ENCODE measurements around the gene CFAP77. TPM values are rescaled to one million over a fixed set of nuclear protein-coding genes. Genes with fewer than 3 reads are reported as not detected.

Gene CFAP77
- total RNA-seq, 1 donor from 2014 or later: 0.13 TPM

DNA sequence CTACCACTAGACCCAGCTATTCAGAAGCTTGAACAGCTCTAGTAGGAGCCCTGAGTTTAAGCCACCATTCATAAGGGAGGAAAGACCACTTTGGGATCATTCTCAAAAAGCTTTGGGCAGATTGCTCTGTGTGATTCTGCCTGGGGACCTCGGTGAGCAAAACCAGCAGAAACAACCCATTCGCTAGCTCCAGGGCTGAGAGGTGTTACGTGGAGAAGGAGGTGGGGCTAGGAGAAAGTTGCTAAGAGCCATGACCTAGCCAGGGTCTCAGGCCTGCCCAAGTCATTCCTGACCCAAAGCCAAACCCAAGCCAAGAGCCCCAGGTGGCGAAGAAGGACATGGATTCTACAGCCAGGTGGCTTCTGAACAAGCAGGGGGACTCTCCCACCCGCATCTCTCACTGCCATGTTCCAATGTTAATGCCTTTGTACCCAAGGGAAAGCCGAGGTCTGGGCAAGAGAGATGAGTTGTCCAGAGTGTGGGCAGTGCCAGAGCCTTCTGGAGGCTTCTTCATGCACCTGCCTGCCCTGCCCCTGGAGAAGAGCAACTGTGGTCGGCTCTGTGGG is 168.4 kb downstream of the CFAP77 start:
- DNase-seq (ENCODE audit: low read depth in 2 of 2): no peak

GRCh38 chr9:132579427-132579798 is 169.4 kb downstream of the CFAP77 start:
- no peak for DNase-seq (ENCODE audit: low read depth in 2 of 2)

DNA sequence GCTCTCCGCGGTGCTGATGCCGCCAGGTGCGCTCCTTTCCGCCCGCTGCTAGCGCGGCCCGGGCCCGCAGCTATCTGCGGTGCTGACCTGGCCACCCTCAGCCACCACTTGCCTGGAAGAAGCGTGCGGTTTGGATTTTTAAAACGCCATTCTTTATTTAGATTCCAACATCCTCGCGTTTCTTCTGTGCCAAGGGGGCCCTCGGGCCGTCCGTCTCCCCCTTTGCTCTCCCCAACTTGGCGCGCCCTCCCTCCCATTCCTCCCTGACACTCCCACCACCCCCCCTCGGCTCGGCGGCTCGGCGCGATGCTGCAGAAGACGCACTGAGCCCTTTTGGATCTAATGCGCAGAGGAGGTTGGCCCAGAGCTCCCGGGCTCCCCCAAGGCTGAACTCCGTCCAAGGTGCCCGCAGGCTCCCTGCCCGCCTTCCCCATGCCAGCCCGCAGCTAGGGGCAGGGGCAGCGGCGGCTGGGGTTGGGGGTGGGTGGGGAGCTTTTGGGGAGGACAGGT is 172.3 kb downstream of the CFAP77 start, which contains the start of gene BARHL1:
TSS of gene BARHL1 (plus strand) at position 331 of the 510 bp plus-strand sequence. CDS start 192 bp downstream, outside the sequence.
- DNase-seq (ENCODE audit: low read depth in 2 of 2): no peak

- no peak for DNase-seq (ENCODE audit: low read depth in 2 of 2)
Measured at GRCh38 chr9:132582786-132583583, 173.0 kb downstream of the CFAP77 start.

DNA sequence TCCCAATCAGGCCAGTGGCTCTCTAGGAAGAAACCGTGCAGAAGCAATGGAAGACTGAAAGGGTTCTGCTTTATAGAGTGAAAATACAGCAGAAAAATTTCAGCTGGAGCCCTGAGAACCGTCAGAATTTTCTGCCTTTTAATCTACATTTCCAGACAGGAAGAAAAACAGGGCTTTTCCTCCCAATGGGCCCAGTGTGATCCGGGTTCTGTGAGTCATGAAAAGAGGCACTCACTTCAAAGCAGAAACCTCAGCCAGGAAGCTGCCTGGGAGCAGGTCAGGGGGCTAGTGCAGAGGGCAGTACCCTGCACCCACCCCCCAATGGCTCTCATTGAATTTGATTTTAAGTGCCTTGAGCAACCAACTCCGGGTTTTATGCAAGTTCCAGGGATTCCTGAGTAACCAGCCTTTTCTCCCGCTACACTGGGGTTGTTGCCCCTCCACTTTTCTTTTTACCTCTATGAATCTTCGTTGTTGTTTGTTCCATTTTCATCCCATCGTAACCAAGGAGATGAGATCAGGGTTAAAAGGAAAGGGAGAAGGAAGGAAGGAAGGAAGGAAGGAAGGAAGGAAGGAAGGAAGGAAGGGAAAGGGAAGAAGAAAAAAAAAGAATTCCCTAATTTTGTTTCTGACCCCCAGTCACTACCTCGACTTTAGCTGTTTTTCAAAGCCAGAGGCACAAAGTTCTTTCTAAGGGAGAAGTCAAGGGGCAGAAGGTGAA is 173.7 kb downstream of the CFAP77 start:
- peak in 1 of 2 donors; percentile 34 for DNase-seq (ENCODE audit: low read depth in 2 of 2)

DNA sequence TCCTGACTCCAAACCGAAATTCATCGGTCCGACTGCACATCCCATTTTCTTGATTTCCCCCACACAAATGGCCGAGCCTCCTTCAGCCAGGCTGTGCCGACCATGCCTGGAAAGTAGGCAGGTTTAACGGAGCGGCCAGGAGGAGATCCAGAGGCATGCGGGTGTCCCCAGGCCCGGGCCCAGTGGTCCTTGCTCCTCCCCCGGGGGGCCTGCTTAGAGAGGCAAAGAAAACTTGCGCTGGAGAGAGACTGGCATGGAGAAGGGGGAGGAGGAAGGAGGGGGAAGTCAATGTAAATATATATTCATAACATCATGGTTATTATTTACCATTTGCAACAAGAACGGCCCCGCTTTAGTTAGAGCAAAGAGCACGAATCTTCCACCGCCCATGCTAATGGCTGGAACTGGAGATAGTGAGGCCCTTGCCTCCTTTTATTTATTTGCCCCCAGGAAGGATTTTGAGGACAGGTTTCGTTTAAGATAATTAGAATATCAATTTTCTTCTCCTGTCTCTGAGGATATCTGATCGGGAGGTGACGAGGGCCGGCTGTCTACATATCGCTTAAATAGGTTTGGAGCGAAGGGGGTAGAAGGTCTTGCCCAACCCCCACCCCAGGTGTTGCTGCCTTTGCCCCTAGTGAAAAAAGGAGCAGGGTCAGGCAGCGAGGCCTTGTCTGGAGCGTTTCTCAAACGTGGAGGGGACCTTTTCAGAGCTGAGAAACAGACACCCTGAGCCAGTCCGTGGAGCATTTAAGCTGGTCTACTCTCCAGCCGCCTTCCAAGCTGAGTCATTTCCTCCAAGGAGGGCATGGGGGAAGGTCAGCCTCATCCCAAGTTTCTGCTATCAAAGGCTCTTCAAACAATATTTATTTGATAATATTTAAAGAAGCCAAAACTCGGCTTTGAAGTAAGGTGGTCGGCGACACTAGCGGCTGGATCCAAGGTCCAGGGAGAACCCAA is 174.9 kb downstream of the CFAP77 start:
- no peak for DNase-seq (ENCODE audit: low read depth in 2 of 2)

GRCh38 chr9:132585954-132586829 is 176.2 kb downstream of the CFAP77 start:
- DNase-seq (ENCODE audit: low read depth in 2 of 2): no peak

DNA sequence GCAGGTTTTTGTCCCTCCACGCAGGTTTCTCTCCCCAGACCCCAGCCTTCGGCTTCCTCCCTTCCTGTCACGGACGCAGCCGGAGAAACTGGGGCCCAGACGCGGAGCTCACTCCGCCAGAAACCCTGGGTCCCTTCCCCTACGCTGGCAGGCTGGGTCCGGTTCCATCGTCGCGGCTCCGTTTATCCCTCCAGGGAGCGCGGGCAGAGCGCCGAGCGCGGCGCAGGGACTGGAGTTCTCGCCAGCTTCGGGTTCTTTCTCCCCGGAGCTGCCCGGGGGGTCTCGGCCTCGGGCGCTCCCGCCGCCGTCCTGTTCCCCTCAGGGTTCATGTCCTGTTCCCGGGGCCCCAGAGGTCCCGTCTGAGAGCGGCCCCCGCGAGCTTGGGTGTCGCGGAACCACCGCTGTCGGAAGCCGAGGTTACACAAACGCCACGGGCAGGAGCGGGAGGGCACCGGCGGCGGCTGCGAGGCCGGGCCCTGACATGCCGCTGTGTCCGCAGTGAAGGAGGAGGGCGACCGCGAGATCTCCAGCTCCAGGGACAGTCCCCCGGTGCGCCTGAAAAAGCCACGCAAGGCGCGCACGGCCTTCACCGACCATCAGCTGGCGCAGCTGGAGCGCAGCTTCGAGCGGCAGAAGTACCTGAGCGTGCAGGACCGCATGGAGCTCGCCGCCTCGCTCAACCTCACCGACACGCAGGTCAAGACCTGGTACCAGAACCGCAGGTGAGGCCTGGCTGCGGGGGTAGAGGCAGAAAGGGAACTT is 177.0 kb downstream of the CFAP77 start:
- no peak for DNase-seq (ENCODE audit: low read depth in 2 of 2)

GRCh38 chr9:132587592-132587955 is 177.6 kb downstream of the CFAP77 start:
- no peak for DNase-seq (ENCODE audit: low read depth in 2 of 2)

GRCh38 chr9:132588098-132588497 is 178.1 kb downstream of the CFAP77 start:
- no peak for DNase-seq (ENCODE audit: low read depth in 2 of 2)

DNA sequence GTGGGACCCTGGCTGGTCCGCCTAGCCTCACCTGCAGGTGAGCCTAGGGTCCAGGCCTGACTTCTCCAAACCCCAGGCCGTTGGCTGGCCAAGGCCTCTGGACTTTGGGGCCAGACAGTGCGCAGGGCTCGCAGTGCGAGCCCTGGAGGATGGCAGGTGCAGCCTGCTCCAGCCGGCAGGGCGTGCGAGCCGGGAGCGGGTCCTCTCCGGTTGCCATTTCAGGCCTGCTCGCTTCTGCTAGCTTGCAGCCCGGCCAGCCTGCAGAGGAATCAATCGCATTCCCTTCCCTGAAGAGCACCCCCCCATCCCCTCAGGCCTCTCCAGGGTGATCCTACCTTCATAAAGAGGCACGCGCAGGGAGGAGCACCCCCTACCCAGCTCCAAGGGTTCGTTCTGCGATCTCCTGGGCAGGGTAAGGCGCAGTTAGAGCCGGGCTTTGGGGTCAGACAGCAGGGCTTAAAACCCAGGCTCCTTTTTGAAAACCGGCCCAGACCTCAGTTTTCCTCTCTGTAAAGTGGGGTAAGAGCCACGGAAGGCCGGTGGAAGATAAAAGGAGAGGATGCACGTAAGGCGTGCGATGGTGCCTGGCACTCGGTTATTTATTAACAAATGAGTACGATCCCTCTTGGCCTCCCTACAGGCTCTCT is 178.6 kb downstream of the CFAP77 start:
- DNase-seq (ENCODE audit: low read depth in 2 of 2): no peak

DNA sequence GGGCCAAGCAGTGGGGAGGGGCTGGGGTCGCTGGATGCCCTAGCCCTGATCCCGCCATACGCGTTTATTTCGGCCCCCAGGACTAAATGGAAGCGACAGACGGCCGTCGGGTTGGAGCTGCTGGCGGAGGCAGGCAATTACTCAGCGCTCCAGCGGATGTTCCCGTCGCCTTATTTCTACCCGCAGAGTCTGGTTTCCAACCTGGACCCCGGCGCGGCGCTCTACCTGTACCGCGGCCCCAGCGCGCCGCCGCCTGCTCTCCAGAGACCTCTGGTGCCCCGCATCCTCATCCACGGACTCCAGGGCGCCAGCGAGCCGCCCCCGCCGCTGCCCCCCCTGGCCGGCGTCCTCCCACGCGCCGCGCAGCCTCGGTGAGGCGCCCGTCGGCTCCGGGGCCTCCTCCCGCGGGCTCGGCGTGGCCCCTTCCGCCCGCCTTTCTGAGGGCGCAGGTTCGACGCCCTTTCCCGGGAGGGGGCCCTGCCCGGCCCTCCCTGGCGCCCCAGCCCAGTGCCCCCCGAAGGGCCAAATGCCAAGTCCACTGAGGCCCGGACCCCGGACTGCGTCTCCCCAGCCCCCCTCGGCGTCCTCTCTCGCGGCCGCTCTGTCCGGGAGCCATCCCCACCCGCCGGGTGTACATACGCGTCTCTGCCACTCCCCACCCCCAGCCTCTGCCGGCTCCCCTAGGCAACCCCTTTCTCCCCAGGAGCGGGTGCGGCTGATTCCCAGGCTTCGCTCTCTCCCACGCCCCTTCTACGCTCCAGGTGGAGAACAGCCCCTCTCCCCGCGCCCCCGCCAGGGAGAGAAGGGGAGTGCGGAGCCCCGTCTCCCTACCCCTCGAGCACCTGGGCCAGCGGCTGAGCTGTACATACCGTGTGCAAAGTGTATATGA is 179.4 kb downstream of the CFAP77 start:
- no peak for DNase-seq (ENCODE audit: low read depth in 2 of 2)

GRCh38 chr9:132590037-132590317 is 180.0 kb downstream of the CFAP77 start:
- DNase-seq (ENCODE audit: low read depth in 2 of 2): no peak

DNA sequence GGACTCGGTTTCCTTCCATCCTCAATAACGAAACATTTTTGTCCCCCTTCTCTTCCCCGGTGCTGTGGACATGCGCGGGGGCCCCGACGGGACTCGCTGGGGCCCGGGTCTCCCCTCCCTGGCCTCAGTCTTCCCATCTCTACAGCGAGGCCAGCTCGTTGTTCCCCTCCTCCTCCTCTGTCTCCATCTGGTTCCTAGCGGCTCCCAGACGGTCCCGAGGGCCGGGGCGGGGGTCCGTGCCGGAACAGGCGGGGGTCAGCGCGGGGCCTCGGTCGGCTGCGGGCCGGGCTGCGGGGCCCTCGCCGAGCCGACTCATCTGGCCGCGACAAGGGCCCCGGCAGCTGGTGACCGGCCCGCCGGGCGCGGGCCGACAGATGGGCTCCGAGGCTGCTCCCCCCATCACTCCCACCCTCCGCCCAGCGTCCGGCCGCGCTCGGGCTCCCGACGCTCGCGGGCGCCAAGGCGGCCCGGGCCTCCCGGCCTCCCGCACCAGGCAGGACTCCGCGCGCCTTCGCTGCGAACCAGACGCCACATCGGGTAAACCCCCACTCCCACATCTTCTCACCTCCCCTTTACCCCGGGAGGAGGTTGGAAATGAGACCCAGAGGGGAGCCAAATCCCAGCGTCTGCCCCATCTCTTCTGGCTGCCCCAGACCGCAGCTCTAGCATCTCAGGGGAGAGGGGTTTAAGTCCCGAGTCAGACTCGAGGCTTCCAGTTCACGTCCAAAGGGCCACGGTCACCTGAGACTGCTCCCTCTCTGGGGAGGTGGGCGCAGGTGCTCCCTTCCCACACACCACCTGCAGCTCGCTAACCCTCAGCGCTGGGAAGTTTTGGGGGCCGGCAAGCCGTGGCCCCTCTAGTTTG is 180.5 kb downstream of the CFAP77 start:
- DNase-seq (ENCODE audit: low read depth in 2 of 2): no peak

DNA sequence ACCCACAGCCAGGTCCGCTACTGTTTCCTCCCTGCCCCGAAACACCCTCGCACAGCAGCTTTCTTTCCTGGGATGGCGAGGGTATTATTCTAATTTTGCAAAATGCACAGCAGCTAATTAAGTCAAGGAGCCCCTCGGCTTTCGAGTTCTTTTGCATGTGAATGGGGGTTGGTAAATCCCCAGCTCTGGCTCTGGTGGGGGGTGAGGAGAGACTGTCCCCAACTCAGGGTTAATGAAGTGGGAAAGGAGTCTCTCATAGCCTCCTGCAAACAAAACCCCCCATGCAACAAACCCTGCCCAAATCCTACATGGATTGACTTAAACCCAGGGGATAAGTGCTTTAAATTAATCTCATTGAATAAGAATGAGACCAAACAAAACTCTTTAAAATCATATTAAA is 181.2 kb downstream of the CFAP77 start:
- no peak for DNase-seq (ENCODE audit: low read depth in 2 of 2)

DNA sequence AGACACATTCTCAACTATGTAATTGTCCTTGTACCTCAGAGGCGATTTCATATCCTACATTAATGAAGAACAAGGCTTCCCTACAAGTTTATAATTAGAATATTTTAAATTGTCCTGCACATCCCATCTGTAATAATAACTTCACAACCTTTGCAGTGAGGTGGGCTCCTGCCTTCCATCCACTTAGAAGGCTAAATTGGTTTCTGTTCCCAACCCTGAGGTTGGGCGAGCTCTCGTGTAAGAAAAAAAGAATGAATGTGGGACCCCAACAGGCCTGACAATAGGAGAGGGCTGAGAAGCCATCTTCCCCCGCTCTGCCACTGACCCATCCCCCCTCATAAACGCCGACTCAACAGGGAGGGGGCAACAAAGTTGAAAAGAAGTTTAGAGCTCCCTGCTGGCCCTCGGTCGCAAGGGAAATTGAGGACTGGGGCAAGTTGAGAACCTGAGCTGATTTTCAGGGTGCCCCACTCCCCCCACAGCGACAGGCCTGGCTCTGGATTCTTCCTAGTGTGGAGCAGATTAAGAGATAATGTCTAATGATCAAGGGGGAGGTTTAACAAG is 181.8 kb downstream of the CFAP77 start:
- no peak for DNase-seq (ENCODE audit: low read depth in 2 of 2)

GRCh38 chr9:132592451-132592850 is 182.4 kb downstream of the CFAP77 start:
- DNase-seq (ENCODE audit: low read depth in 2 of 2): no peak

Data from dermis microvascular lymphatic vessel endothelial cell (primary cell).